ENCODE results near the gene PRSS36.

DNA sequence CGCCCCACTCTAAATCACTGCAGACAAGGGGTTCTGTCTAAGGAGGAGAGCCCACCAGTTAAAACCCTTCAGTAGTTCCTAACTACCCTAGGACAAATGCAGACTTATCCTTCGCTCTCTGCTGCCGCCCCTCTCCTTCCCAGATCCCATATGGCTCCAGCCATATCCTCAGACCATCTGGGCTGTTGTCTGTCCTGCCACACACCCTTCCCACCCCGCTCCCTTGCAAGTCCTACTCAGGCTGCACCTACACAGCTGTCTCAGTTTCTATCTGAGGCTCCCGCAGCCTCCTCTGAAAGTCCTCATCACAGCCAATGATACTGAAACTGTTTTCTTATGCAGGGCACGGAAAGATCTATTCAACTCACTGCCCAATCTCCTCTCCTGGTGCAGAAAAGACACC is 42.4 kb downstream of the PRSS36 start:
- no peak for TF ChIP-seq CTCF (IDR thresholded peaks at IDR 0.05 in 4 of 5, conservative IDR thresholded peaks at IDR 0.05 in 1 of 5)
- no peak for TF ChIP-seq POLR2A (IDR thresholded peaks at IDR 0.05)

All from gastrocnemius medialis (tissue), 4 donors.